HCT116 (cell line): ENCODE results near the gene ANXA5. TPM values are rescaled to one million over a fixed set of nuclear protein-coding genes. Genes with fewer than 3 reads are reported as not detected.

Source experiments
- ATAC-seq: fragments of 200-7000 bp; cut with Tn5 transposase; 2 replicates; pipeline ENCODE4 v1.9.1; 2020; ENCODE audit warnings: mild to moderate bottlenecking, moderate library complexity
- BruUV-seq: library from RNA; stranded (reverse); fragments of 400-500 nt; replicated peaks from 2 replicates; lab custom pipeline; 2021; lab: Mats Ljungman, UMichigan
- CTCF ChIA-PET: fragments of 300-600 bp; sonication (Branson Sonifier 250); formaldehyde crosslinking; loops from one replicate; lab custom pipeline; 2021; ENCODE audit warnings: antibody characterized with exemption; lab: Charles Lee
- POLR2A ChIA-PET: fragments of 300-600, 350-600 bp; sonication (Branson Sonifier 250); formaldehyde crosslinking; loops from one replicate; lab custom pipeline; 2021; ENCODE audit warnings: antibody characterized with exemption; lab: Charles Lee
- RAD21 ChIA-PET, 2 experiments: fragments of 300-600 bp; sonication (Branson Sonifier 250); formaldehyde crosslinking; loops; one replicate each; lab custom pipeline; 2023; ENCODE audit warnings: low total read pairs in 2 of 2; ENCODE audit not compliant: uncharacterized antibody in 2 of 2, unreplicated experiment in 2 of 2, low non-redundant PET in 1 of 2; lab: Charles Lee
- DNase-seq: peaks from one replicate; pipeline ENCODE4 v3.0.0-alpha.2; 2010; ENCODE audit warnings: low read depth, low spot score
- H2AFZ ChIP-seq: fragments of 200-600 bp; shearing (Covaris generic), sonication (generic); 2 replicates; pipeline ENCODE4 v1.6.1; 2017; ENCODE audit warnings: low read depth, mixed run types, mixed read lengths, antibody characterized with exemption, low read length; ENCODE audit not compliant: poor library complexity, severe bottlenecking
- H3K27ac ChIP-seq: 2 replicates; pipeline ENCODE4 v1.5.1; 2012; ENCODE audit warnings: low read depth, low read length
- H3K27me3 ChIP-seq: fragments of 200-600 bp; sonication (generic); 2 replicates; pipeline ENCODE4 v1.6.1; 2016; ENCODE audit warnings: mixed run types, low read length, mixed read lengths; ENCODE audit not compliant: insufficient read depth
- H3K36me3 ChIP-seq, 2 experiments: fragments of 200-500 bp in 1 of 2; fragments of 200-600 bp in 1 of 2; sonication (Bioruptor generic) in 1 of 2; sonication (generic) in 1 of 2; 2 replicates each; pipeline versions ENCODE4 v1.5.1 to v1.6.1; 2014 to 2016; ENCODE audit warnings: low read length in 2 of 2, inconsistent platforms in 1 of 2, mixed read lengths in 1 of 2, mixed run types in 1 of 2; ENCODE audit not compliant: insufficient read depth in 2 of 2, control insufficient read depth in 1 of 2
- H3K4me1 ChIP-seq, 2 experiments: fragments of 200-600 bp in 1 of 2; sonication (generic) in 1 of 2; 2 replicates each; pipeline versions ENCODE4 v1.5.1 to v1.6.1; 2012 to 2017; ENCODE audit warnings: low read length in 2 of 2, inconsistent platforms in 1 of 2, mild to moderate bottlenecking in 1 of 2, mixed read lengths in 1 of 2, mixed run types in 1 of 2, moderate library complexity in 1 of 2; ENCODE audit not compliant: insufficient read depth in 2 of 2, control insufficient read depth in 1 of 2
- H3K4me2 ChIP-seq: fragments of 200-600 bp; sonication (generic); 2 replicates; pipeline ENCODE4 v1.6.1; 2017; ENCODE audit warnings: mixed run types, low read length, mixed read lengths
- H3K4me3 ChIP-seq, 2 experiments: fragments of 200-600 bp in 1 of 2; sonication (generic) in 1 of 2; replicated peaks in 1 of 2; 2 replicates each; pipeline ENCODE4 v1.5.1; 2011 to 2016; ENCODE audit warnings: low read length in 2 of 2, control low read depth in 1 of 2, low read depth in 1 of 2, mild to moderate bottlenecking in 1 of 2, mixed read lengths in 1 of 2, mixed run types in 1 of 2
- H3K79me2 ChIP-seq: fragments of 200-600 bp; sonication (generic); 2 replicates; pipeline ENCODE4 v1.6.1; 2017; ENCODE audit warnings: mild to moderate bottlenecking, mixed run types, low read length, moderate library complexity, mixed read lengths; ENCODE audit not compliant: insufficient read depth
- H3K9ac ChIP-seq: fragments of 200-600 bp; sonication (generic); 2 replicates; pipeline ENCODE4 v1.6.1; 2016; ENCODE audit warnings: low read length, mixed read lengths
- H3K9me2 ChIP-seq: fragments of 200-600 bp; sonication (generic), shearing (Covaris generic); 2 replicates; pipeline ENCODE4 v1.6.1; 2017; ENCODE audit warnings: mixed run types, mild to moderate bottlenecking, moderate library complexity; ENCODE audit not compliant: insufficient read depth
- H3K9me3 ChIP-seq, 2 experiments: fragments of 200-500 bp in 1 of 2; fragments of 200-600 bp in 1 of 2; sonication (Bioruptor generic) in 1 of 2; sonication (generic) in 1 of 2; 2 replicates each; pipeline ENCODE4 v1.6.1; 2014 to 2017; ENCODE audit warnings: low read length in 2 of 2, mixed read lengths in 2 of 2, inconsistent platforms in 1 of 2, low read depth in 1 of 2, mild to moderate bottlenecking in 1 of 2, mixed run types in 1 of 2, moderate library complexity in 1 of 2; ENCODE audit not compliant: control insufficient read depth in 1 of 2, insufficient read depth in 1 of 2
- H4K20me1 ChIP-seq: fragments of 200-600 bp; sonication (generic), shearing (Covaris generic); 2 replicates; pipeline ENCODE4 v1.6.1; 2017; ENCODE audit warnings: mixed run types, mild to moderate bottlenecking, moderate library complexity; ENCODE audit not compliant: insufficient read depth
- ATF3 ChIP-seq: IDR thresholded peaks from 2 replicates; pipeline ENCODE4 v1.6.1; 2012
- CBX3 ChIP-seq: IDR thresholded peaks from 2 replicates; pipeline ENCODE4 v1.6.1; 2012; ENCODE audit warnings: low read depth
- EGR1 ChIP-seq: IDR thresholded peaks from 2 replicates; pipeline ENCODE4 v1.6.1; 2012; ENCODE audit warnings: low read depth
- EZH2phosphoT487 ChIP-seq: fragments of 200-600 bp; IDR thresholded peaks from 2 replicates; pipeline ENCODE4 v1.6.1; 2018; ENCODE audit warnings: antibody characterized with exemption, borderline replicate concordance
- FOSL1 ChIP-seq: IDR thresholded peaks from 2 replicates; pipeline ENCODE4 v1.6.1; 2012; ENCODE audit warnings: low read depth
- JUND ChIP-seq: IDR thresholded peaks from 2 replicates; pipeline ENCODE4 v1.6.1; 2012
- POLR2AphosphoS5 ChIP-seq: IDR thresholded peaks from 2 replicates; pipeline ENCODE4 v1.6.1; 2011; ENCODE audit warnings: mild to moderate bottlenecking, low read depth, low read length, moderate library complexity
- RAD21 ChIP-seq: IDR thresholded peaks from 2 replicates; pipeline ENCODE4 v1.6.1; 2012; ENCODE audit warnings: low read depth, mild to moderate bottlenecking
- SP1 ChIP-seq: IDR thresholded peaks from 2 replicates; pipeline ENCODE4 v1.6.1; 2012; ENCODE audit warnings: low read depth
- SRF ChIP-seq: IDR thresholded peaks from 2 replicates; pipeline ENCODE4 v1.6.1; 2012; ENCODE audit warnings: low read depth
- TCF7L2 ChIP-seq: IDR thresholded peaks from 2 replicates; pipeline ENCODE4 v1.7.0; 2011; ENCODE audit warnings: borderline replicate concordance, inconsistent platforms; ENCODE audit not compliant: insufficient read depth, insufficient read length; ENCODE audit errors: extremely low read depth
- YY1 ChIP-seq: IDR thresholded peaks from 2 replicates; pipeline ENCODE4 v1.6.1; 2011; ENCODE audit warnings: low read length, low read depth, moderate library complexity, mild to moderate bottlenecking; ENCODE audit not compliant: insufficient replicate concordance; ENCODE audit errors: extremely low read depth
- ZFX ChIP-seq: fragments of 450-650 bp; IDR thresholded peaks from 2 replicates; pipeline ENCODE4 v1.6.1; 2017
- ZNF274 ChIP-seq: fragments of 200-500 bp; sonication (Bioruptor generic); IDR thresholded peaks from 2 replicates; pipeline ENCODE4 v1.6.1; 2014; ENCODE audit warnings: mild to moderate bottlenecking, low read depth, low read length, inconsistent platforms
- intact Hi-C: fragments of 100-400 bp; cut with micrococcal nuclease; formaldehyde crosslinking; loops from 2 replicates; pipeline ENCODE4 v1.10.0; 2022
- total RNA-seq: library from RNA; stranded (reverse); gene quantifications from one replicate; pipeline ENCODE4 v1.2.1, GENCODE V29; 2021; ENCODE audit not compliant: unreplicated experiment
- TF ChIP-seq, protein P1 (sequence below), 3 experiments: fragments of 200-600 bp in 1 of 3; sonication (generic) in 1 of 3; IDR thresholded peaks in 2 of 3; conservative IDR thresholded peaks in 1 of 3; 2 replicates each; pipeline ENCODE4 v1.5.1; 2012 to 2017; ENCODE audit warnings: low read depth in 2 of 3, low read length in 2 of 3, antibody characterized with exemption in 1 of 3, borderline replicate concordance in 1 of 3, control low read depth in 1 of 3, mild to moderate bottlenecking in 1 of 3, mixed read lengths in 1 of 3, mixed run types in 1 of 3, moderate library complexity in 1 of 3; ENCODE audit not compliant: insufficient read depth in 1 of 3
- TF ChIP-seq, protein P2 (sequence below): IDR thresholded peaks from 2 replicates; pipeline ENCODE4 v1.6.1; 2012; ENCODE audit warnings: low read depth

Gene ANXA5
- total RNA-seq, 1 experiment from 2014 or later, result 186 TPM

- TF ChIP-seq, protein P1, sequence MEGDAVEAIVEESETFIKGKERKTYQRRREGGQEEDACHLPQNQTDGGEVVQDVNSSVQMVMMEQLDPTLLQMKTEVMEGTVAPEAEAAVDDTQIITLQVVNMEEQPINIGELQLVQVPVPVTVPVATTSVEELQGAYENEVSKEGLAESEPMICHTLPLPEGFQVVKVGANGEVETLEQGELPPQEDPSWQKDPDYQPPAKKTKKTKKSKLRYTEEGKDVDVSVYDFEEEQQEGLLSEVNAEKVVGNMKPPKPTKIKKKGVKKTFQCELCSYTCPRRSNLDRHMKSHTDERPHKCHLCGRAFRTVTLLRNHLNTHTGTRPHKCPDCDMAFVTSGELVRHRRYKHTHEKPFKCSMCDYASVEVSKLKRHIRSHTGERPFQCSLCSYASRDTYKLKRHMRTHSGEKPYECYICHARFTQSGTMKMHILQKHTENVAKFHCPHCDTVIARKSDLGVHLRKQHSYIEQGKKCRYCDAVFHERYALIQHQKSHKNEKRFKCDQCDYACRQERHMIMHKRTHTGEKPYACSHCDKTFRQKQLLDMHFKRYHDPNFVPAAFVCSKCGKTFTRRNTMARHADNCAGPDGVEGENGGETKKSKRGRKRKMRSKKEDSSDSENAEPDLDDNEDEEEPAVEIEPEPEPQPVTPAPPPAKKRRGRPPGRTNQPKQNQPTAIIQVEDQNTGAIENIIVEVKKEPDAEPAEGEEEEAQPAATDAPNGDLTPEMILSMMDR (IDR thresholded peaks at IDR 0.05 in 2 of 3, conservative IDR thresholded peaks at IDR 0.05 in 1 of 3; ENCODE audit: borderline replicate concordance in 1 of 3, insufficient read depth in 1 of 3, low read depth in 2 of 3, low read length in 2 of 3), result no peak
- TF ChIP-seq SP1 (no peak), YY1 (no peak), TCF7L2 (no peak), ATF3 (no peak), EGR1 (no peak), ZFX (no peak), POLR2AphosphoS5 (no peak), JUND (no peak), CBX3 (no peak), SRF (no peak), ZNF274 (no peak), EZH2phosphoT487 (no peak), RAD21 (no peak), FOSL1 (no peak)
- TF ChIP-seq, protein P2, sequence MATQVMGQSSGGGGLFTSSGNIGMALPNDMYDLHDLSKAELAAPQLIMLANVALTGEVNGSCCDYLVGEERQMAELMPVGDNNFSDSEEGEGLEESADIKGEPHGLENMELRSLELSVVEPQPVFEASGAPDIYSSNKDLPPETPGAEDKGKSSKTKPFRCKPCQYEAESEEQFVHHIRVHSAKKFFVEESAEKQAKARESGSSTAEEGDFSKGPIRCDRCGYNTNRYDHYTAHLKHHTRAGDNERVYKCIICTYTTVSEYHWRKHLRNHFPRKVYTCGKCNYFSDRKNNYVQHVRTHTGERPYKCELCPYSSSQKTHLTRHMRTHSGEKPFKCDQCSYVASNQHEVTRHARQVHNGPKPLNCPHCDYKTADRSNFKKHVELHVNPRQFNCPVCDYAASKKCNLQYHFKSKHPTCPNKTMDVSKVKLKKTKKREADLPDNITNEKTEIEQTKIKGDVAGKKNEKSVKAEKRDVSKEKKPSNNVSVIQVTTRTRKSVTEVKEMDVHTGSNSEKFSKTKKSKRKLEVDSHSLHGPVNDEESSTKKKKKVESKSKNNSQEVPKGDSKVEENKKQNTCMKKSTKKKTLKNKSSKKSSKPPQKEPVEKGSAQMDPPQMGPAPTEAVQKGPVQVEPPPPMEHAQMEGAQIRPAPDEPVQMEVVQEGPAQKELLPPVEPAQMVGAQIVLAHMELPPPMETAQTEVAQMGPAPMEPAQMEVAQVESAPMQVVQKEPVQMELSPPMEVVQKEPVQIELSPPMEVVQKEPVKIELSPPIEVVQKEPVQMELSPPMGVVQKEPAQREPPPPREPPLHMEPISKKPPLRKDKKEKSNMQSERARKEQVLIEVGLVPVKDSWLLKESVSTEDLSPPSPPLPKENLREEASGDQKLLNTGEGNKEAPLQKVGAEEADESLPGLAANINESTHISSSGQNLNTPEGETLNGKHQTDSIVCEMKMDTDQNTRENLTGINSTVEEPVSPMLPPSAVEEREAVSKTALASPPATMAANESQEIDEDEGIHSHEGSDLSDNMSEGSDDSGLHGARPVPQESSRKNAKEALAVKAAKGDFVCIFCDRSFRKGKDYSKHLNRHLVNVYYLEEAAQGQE, result no peak
- no peaks in the 10 kb centered on the region for H3K9me2 ChIP-seq
- no TSS peak for BruUV-seq
- no peak overlapping the region for H2AFZ ChIP-seq
- no peaks in the 10 kb centered on the region; the same call in 1 of the 2 replicates for H4K20me1 ChIP-seq
- H3K4me3 ChIP-seq, result no peak overlapping the region
- no peak overlapping the region for H3K4me2 ChIP-seq
- peaks cover 47% of the 10 kb centered on the region for H3K79me2 ChIP-seq
- intact Hi-C loops, result no loop called here
- no peaks in the 10 kb centered on the region for H3K9me3 ChIP-seq
- peaks cover 27 to 38% of the 10 kb centered on the region in 2 experiments for H3K36me3 ChIP-seq
- H3K4me1 ChIP-seq, result peaks cover 0 to 16% of the 10 kb centered on the region in 2 experiments; a peak in 1 of 4 replicates
- H3K9ac ChIP-seq, result no peak overlapping the region
- DNase-seq (no peak), ATAC-seq (no peak)
- ChIA-PET RAD21 (no interaction called here), CTCF (no interaction called here), POLR2A (no interaction called here)
- H3K27ac ChIP-seq, result no peak overlapping the region
- no peaks in the 10 kb centered on the region for H3K27me3 ChIP-seq
Measured at GRCh38 chr4:121684561-121684960, 12.2 kb downstream of the ANXA5 start.
